GM12878 (cell line): ENCODE data around the gene TCERG1. TPM values are rescaled to one million over a fixed set of nuclear protein-coding genes. Genes with fewer than 3 reads are reported as not detected.

Experiments
- ATAC-seq: fragments of 200-7000 bp; cut with Tn5 transposase; 3 replicates; pipeline ENCODE4 v1.9.1; 2020; ENCODE audit warnings: mild to moderate bottlenecking, moderate library complexity
- BruUV-seq: library from RNA; stranded (reverse); fragments of 400-500 nt; replicated peaks from 2 replicates; lab custom pipeline; 2021; lab: Mats Ljungman, UMichigan
- CTCF ChIA-PET: fragments of 300-600 bp; sonication (Branson Sonifier 250); formaldehyde crosslinking; extraction: SDS; loops from one replicate; lab custom pipeline; 2021; ENCODE audit warnings: inconsistent platforms; lab: Yijun Ruan, JAX
- POLR2A ChIA-PET: fragments of 350-600 bp; formaldehyde crosslinking; extraction: SDS; loops from one replicate; lab custom pipeline; 2021; ENCODE audit warnings: inconsistent platforms; lab: Charles Lee
- RAD21 ChIA-PET: fragments of 300-600 bp; sonication (Branson Sonifier 250); formaldehyde crosslinking; loops from one replicate; lab custom pipeline; 2023; ENCODE audit warnings: antibody characterized with exemption; ENCODE audit not compliant: unreplicated experiment; lab: Charles Lee
- SMC1A ChIA-PET: fragments of 300-600 bp; sonication (Branson Sonifier 250); formaldehyde crosslinking; loops from one replicate; lab custom pipeline; 2023; ENCODE audit not compliant: unreplicated experiment, uncharacterized antibody; lab: Charles Lee
- DNase-seq: peaks from one replicate; pipeline ENCODE4 v3.0.0-alpha.2; 2011; ENCODE audit warnings: low read depth, low spot score
- FAIRE-seq: peaks from 3 replicates; lab custom pipeline; 2011; peaks lifted over from hg19 to GRCh38; lab: Jason Lieb, UNC
- H2AFZ ChIP-seq: 2 replicates; pipeline ENCODE4 v1.6.0; 2011; ENCODE audit warnings: low read depth, low read length, control low read depth; ENCODE audit not compliant: control insufficient read depth
- H3K27ac ChIP-seq: 2 replicates; pipeline ENCODE4 v1.5.1; 2011; ENCODE audit warnings: control low read depth; ENCODE audit not compliant: control insufficient read depth, insufficient read depth
- H3K27me3 ChIP-seq, 2 experiments: replicated peaks in 1 of 2; 2 replicates each; pipeline versions ENCODE4 v1.6.0 to v1.6.1; 2011; ENCODE audit warnings: low read length in 1 of 2; ENCODE audit not compliant: control insufficient read depth in 2 of 2, insufficient read depth in 2 of 2
- H3K36me3 ChIP-seq, 2 experiments: 2 replicates each; pipeline ENCODE4 v1.5.1; 2011; ENCODE audit warnings: low read length in 1 of 2; ENCODE audit not compliant: control insufficient read depth in 2 of 2, insufficient read depth in 2 of 2
- H3K4me1 ChIP-seq: 2 replicates; pipeline ENCODE4 v1.6.1; 2011; ENCODE audit warnings: mild to moderate bottlenecking, low read length, moderate library complexity, mixed read lengths; ENCODE audit not compliant: control insufficient read depth, insufficient read depth
- H3K4me2 ChIP-seq: 2 replicates; pipeline ENCODE4 v1.6.0; 2011; ENCODE audit warnings: control low read depth; ENCODE audit not compliant: control insufficient read depth, insufficient read depth
- H3K4me3 ChIP-seq: fragments of 200-600 bp; sonication (generic); 2 replicates; pipeline ENCODE4 v1.5.1; 2016
- H3K79me2 ChIP-seq: 2 replicates; pipeline ENCODE4 v1.6.0; 2011; ENCODE audit warnings: low read length; ENCODE audit not compliant: control insufficient read depth, insufficient read depth
- H3K9ac ChIP-seq: 2 replicates; pipeline ENCODE4 v1.8.0; 2011; ENCODE audit warnings: low read length, control low read depth, mixed read lengths; ENCODE audit not compliant: control insufficient read depth, insufficient read depth
- H3K9me3 ChIP-seq: replicated peaks from 3 replicates; pipeline ENCODE4 v1.5.1; 2011; ENCODE audit warnings: mild to moderate bottlenecking, low read length; ENCODE audit not compliant: control insufficient read depth, insufficient read depth
- H4K20me1 ChIP-seq: 2 replicates; pipeline ENCODE4 v1.6.0; 2011; ENCODE audit not compliant: control insufficient read depth, insufficient read depth
- ATF7 ChIP-seq: fragments of 450-650 bp; IDR thresholded peaks from 2 replicates; pipeline ENCODE4 v1.6.1; 2016; ENCODE audit warnings: low read depth, mild to moderate bottlenecking
- BHLHE40 ChIP-seq, 2 experiments: fragments of 450-650 bp in 1 of 2; IDR thresholded peaks; 2 replicates each; pipeline ENCODE4 v1.6.1; 2011 to 2017; ENCODE audit warnings: low read depth in 2 of 2, borderline replicate concordance in 1 of 2, improper control_type of control experiment in 1 of 2, low read length in 1 of 2, mild to moderate bottlenecking in 1 of 2
- CBX5 ChIP-seq: sonication (generic); IDR thresholded peaks from 2 replicates; pipeline ENCODE4 v1.6.1; 2016; ENCODE audit warnings: low read depth, moderate library complexity, mild to moderate bottlenecking, inconsistent platforms
- E4F1 ChIP-seq: fragments of 450-650 bp; IDR thresholded peaks from 2 replicates; pipeline ENCODE4 v1.6.1; 2018; ENCODE audit warnings: borderline replicate concordance, mild to moderate bottlenecking; ENCODE audit not compliant: partially characterized antibody
- IKZF2 ChIP-seq, 2 experiments: fragments of 450-650 bp; IDR thresholded peaks; 2 replicates each; pipeline ENCODE4 v1.6.1; 2017; ENCODE audit warnings: mild to moderate bottlenecking in 2 of 2, moderate library complexity in 2 of 2
- IRF4 ChIP-seq: IDR thresholded peaks from 2 replicates; pipeline ENCODE4 v1.6.1; 2011; ENCODE audit warnings: low read depth, low read length
- JUND ChIP-seq: IDR thresholded peaks from 2 replicates; pipeline ENCODE4 v1.6.1; 2012; ENCODE audit warnings: low read depth, mild to moderate bottlenecking, low read length, improper control_type of control experiment, moderate library complexity
- MTA2 ChIP-seq: fragments of 450-650 bp; IDR thresholded peaks from 2 replicates; pipeline ENCODE4 v1.6.1; 2016; ENCODE audit warnings: low read depth, mild to moderate bottlenecking, moderate library complexity
- PAX5 ChIP-seq: IDR thresholded peaks from 2 replicates; pipeline ENCODE4 v1.6.1; 2011; ENCODE audit warnings: low read depth, low read length, borderline replicate concordance
- PBX3 ChIP-seq: IDR thresholded peaks from 2 replicates; pipeline ENCODE4 v1.6.1; 2011; ENCODE audit warnings: mild to moderate bottlenecking, low read depth, low read length, moderate library complexity; ENCODE audit not compliant: insufficient replicate concordance
- PKNOX1 ChIP-seq: fragments of 450-650 bp; IDR thresholded peaks from 2 replicates; pipeline ENCODE4 v1.6.1; 2016; ENCODE audit warnings: mild to moderate bottlenecking
- RELB ChIP-seq: fragments of 450-650 bp; IDR thresholded peaks from 2 replicates; pipeline ENCODE4 v1.6.1; 2017; ENCODE audit warnings: low read depth, mild to moderate bottlenecking, moderate library complexity
- RFX5 ChIP-seq: IDR thresholded peaks from 2 replicates; pipeline ENCODE4 v1.6.1; 2011; ENCODE audit warnings: low read depth, low read length, improper control_type of control experiment
- SMAD1 ChIP-seq: fragments of 450-650 bp; IDR thresholded peaks from 2 replicates; pipeline ENCODE4 v1.6.1; 2018; ENCODE audit warnings: mild to moderate bottlenecking, low read depth; ENCODE audit not compliant: partially characterized antibody
- SMC3 ChIP-seq: IDR thresholded peaks from 2 replicates; pipeline ENCODE4 v1.6.1; 2011; ENCODE audit warnings: low read length, improper control_type of control experiment, borderline replicate concordance
- SREBF1 ChIP-seq: IDR thresholded peaks from 2 replicates; pipeline ENCODE4 v1.6.1; 2012; ENCODE audit warnings: mild to moderate bottlenecking, low read length
- TBL1XR1 ChIP-seq: IDR thresholded peaks from 2 replicates; pipeline ENCODE4 v1.6.1; 2012; ENCODE audit warnings: low read depth, low read length, improper control_type of control experiment
- USF2 ChIP-seq: IDR thresholded peaks from 2 replicates; pipeline ENCODE4 v1.6.1; 2011; ENCODE audit warnings: low read depth, low read length, improper control_type of control experiment, borderline replicate concordance
- in situ Hi-C: fragments of 300-500 bp; cut with MboI; formaldehyde crosslinking; loops from 9 replicates; pipeline ENCODE4 v1.14.3; 2018; ENCODE audit warnings: mixed read lengths
- intact Hi-C: fragments of 100-400 bp; cut with micrococcal nuclease; formaldehyde crosslinking; loops from one replicate; pipeline ENCODE4 v1.14.2; 2022; ENCODE audit not compliant: unreplicated experiment
- polyA plus RNA-seq, 11 experiments: library from polyadenylated mRNA; depleted of rRNA in 4 of 11; unstranded in 6 of 11; stranded (reverse) in 5 of 11; fragments of >200 nt; fragmentation: Nextera tagmentation in 4 of 11; fragmentation: Illumina TruSeq in 1 of 11; extraction: Ambion mirVana in 4 of 11; extraction: Trizol in 1 of 11; gene quantifications; 1 replicate in 1 of 11; 2 replicates in 10 of 11; pipeline versions ENCODE4 v1.2.1 to v1.2.3, GENCODE V29; 2011 to 2016; ENCODE audit warnings: inconsistent platforms in 2 of 11, missing spikeins in 2 of 11, low read depth in 1 of 11
- total RNA-seq, 4 experiments: library from RNA; depleted of rRNA in 3 of 4; stranded (reverse); fragments of >200 nt in 3 of 4; fragmentation: Illumina TruSeq in 1 of 4; extraction: Trizol in 1 of 4; gene quantifications; 2 replicates each; pipeline versions ENCODE4 v1.2.1 to v1.2.3, GENCODE V29; 2013 to 2021

TCERG1 gene
- total and polyA plus RNA-seq, 10 of the 15 experiments (the other 5 are each of a cell fraction or from before 2014, with no cell fraction given) = 51.5 to 131 (median 91.6) TPM

GRCh38 chr5:146549615-146550014 is 102.5 kb downstream of the TCERG1 start:
- ATAC-seq = no peak
- DNase-seq = no peak
- SMC1A ChIA-PET = no interaction called here
- H3K79me2 ChIP-seq = no peaks in the 10 kb centered on the region
- CTCF ChIA-PET = interaction anchor here (0.7 to 3.1 kb wide), 3 partner anchors 9 to 639 kb away, joined by 3 to 18 read pairs (median 3); no protein-coding TSS in a partner anchor
- no peak overlapping the region for H3K4me3 ChIP-seq
- RAD21 ChIA-PET = interaction anchor here (1.2 kb wide), 1 partner anchor 416 kb away, joined by 3 read pairs; no protein-coding TSS in a partner anchor
- no peak overlapping the region for H3K9ac ChIP-seq
- no peaks in the 10 kb centered on the region for H4K20me1 ChIP-seq
- H3K4me2 ChIP-seq = no peak overlapping the region
- H3K27ac ChIP-seq = no peak overlapping the region
- in situ Hi-C loops (no loop called here), intact Hi-C loops (no loop called here)
- no TSS peak for BruUV-seq
- H2AFZ ChIP-seq = no peak overlapping the region
- FAIRE-seq = no peak
- H3K4me1 ChIP-seq = no peaks in the 10 kb centered on the region
- H3K27me3 ChIP-seq = no peaks in the 10 kb centered on the region; a peak in 1 of 4 replicates
- POLR2A ChIA-PET = no interaction called here
- no peaks in the 10 kb centered on the region for H3K9me3 ChIP-seq
- H3K36me3 ChIP-seq = no peaks in the 10 kb centered on the region
- TF ChIP-seq IKZF2 (IDR thresholded peaks at IDR 0.05) (no peak), RFX5 (no peak), CBX5 (no peak), PKNOX1 (no peak), BHLHE40 (IDR thresholded peaks at IDR 0.05; ENCODE audit: borderline replicate concordance in 1 of 2, low read depth in 2 of 2, low read length in 1 of 2) (no peak), RELB (no peak), ATF7 (no peak), MTA2 (no peak), SMAD1 (no peak), PAX5 (no peak), JUND (no peak), SMC3 (no peak), TBL1XR1 (no peak), USF2 (no peak), PBX3 (no peak), E4F1 (no peak), IRF4 (no peak), SREBF1 (no peak)
